HL-60 (cell line): ENCODE results near the gene TALDO1.

Source experiments
- DNase-seq, 2 experiments: peaks; one replicate each; pipeline ENCODE4 v3.0.0-alpha.2; 2010 to 2020; ENCODE audit warnings: low read depth in 1 of 2, low spot score in 1 of 2
- H3K27ac ChIP-seq: fragments of 250-450 bp; sonication (Bioruptor Pico); replicated peaks from 2 replicates; pipeline ENCODE4 v1.5.1; 2020; ENCODE audit warnings: mild to moderate bottlenecking, moderate library complexity
- H3K27me3 ChIP-seq: fragments of 250-450 bp; sonication (Bioruptor Pico); 2 replicates; pipeline ENCODE4 v1.5.1; 2021; ENCODE audit warnings: mild to moderate bottlenecking, moderate library complexity; ENCODE audit not compliant: insufficient read depth, poor library complexity, severe bottlenecking
- H3K4me3 ChIP-seq: replicated peaks from 2 replicates; pipeline ENCODE4 v1.5.1; 2011; ENCODE audit warnings: mild to moderate bottlenecking, control low read depth, low read length; ENCODE audit not compliant: insufficient read depth
- CTCF ChIP-seq: IDR thresholded peaks from one replicate; pipeline ENCODE4 v1.5.1; 2011; ENCODE audit warnings: low read length, control low read depth, inconsistent platforms; ENCODE audit not compliant: insufficient read depth
- GABPA ChIP-seq: IDR thresholded peaks from 2 replicates; pipeline ENCODE4 v1.6.1; 2012; ENCODE audit warnings: low read depth
- POLR2AphosphoS5 ChIP-seq: IDR thresholded peaks from 2 replicates; pipeline ENCODE4 v1.6.1; 2012; ENCODE audit warnings: low read depth
- REST ChIP-seq: IDR thresholded peaks from 2 replicates; pipeline ENCODE4 v1.6.1; 2012; ENCODE audit warnings: low read depth; ENCODE audit not compliant: insufficient replicate concordance
- SPI1 ChIP-seq: IDR thresholded peaks from 2 replicates; pipeline ENCODE4 v1.6.1; 2012; ENCODE audit warnings: low read depth, mild to moderate bottlenecking, borderline replicate concordance

Gene TALDO1

GRCh38 chr11:702462-703461 is 44.5 kb upstream of the TALDO1 start:
- no peak for DNase-seq
- TF ChIP-seq SPI1: no peak
- TF ChIP-seq GABPA: no peak
- TF ChIP-seq POLR2AphosphoS5: no peak; the same call in 1 of the 2 replicates
- TF ChIP-seq CTCF: no peak
- TF ChIP-seq REST: no peak
- Histone ChIP-seq H3K27ac (no peak overlapping the region), H3K4me3 (no peak overlapping the region), H3K27me3 (peaks cover 11% of the 10 kb centered on the region)

GRCh38 chr11:703506-703905 is 43.8 kb upstream of the TALDO1 start:
- H3K4me3 ChIP-seq: no peak overlapping the region
- peaks cover 15% of the 10 kb centered on the region for H3K27me3 ChIP-seq
- no peak for TF ChIP-seq GABPA
- no peak for DNase-seq
- no peak overlapping the region for H3K27ac ChIP-seq

GRCh38 chr11:704228-704674 is 43.0 kb upstream of the TALDO1 start:
- H3K27me3 ChIP-seq: peaks cover 16% of the 10 kb centered on the region
- H3K4me3 ChIP-seq: no peak overlapping the region
- TF ChIP-seq CTCF (no peak), SPI1 (no peak), GABPA (no peak)
- H3K27ac ChIP-seq: no peak overlapping the region
- DNase-seq: no peak

- Histone ChIP-seq H3K27ac (no peak overlapping the region), H3K4me3 (no peak overlapping the region), H3K27me3 (peaks cover 21% of the 10 kb centered on the region)
- no peak for TF ChIP-seq CTCF
- no peak for TF ChIP-seq GABPA
- TF ChIP-seq REST: no peak
- TF ChIP-seq SPI1: no peak
- no peak for TF ChIP-seq POLR2AphosphoS5
- no peak for DNase-seq
Observed at GRCh38 chr11:704781-705645, 42.3 kb upstream of the TALDO1 start.
